ENCODE results near the gene SLC17A7. TPM values are rescaled to one million over a fixed set of nuclear protein-coding genes. Genes with fewer than 3 reads are reported as not detected.
"Not testable (repeated sequence)": the region's sequence is repeated elsewhere in the genome, so short reads cannot be mapped to it uniquely, and the experiment has no call there.

The SLC17A7 gene
- total RNA-seq, 2 experiments from 2014 or later = 0.23 TPM; not detected in 1

- H3K4me3 Mint-ChIP-seq = peak overlapping the region; percentile 89
- ChIA-PET CTCF (interaction anchor here (1.0 to 5.3 kb wide), 6 partner anchors 21 to 173 kb away, joined by 3 to 33 read pairs (median 12); partner anchors contain the start of genes ALDH16A1, PIH1D1 and RPS11), POLR2A (interaction anchor here (0.6 to 6.3 kb wide), 7 partner anchors 14 to 77 kb away, joined by 3 to 76 read pairs (median 5); partner anchors contain the start of gene RPL13A)
- TF ChIP-seq CTCF (IDR thresholded peaks at IDR 0.05) = no peak
- intact Hi-C loops (cut with micrococcal nuclease) = no loop called here
- H3K27ac Mint-ChIP-seq = peak overlapping the region; percentile 92
- DNase-seq (no peak), ATAC-seq (no peak)
- H3K27me3 Mint-ChIP-seq = no peaks in the 10 kb centered on the region
- H3K36me3 Mint-ChIP-seq (ENCODE audit: low read depth) = peaks cover 16% of the 10 kb centered on the region
- peaks cover 43% of the 10 kb centered on the region for H3K4me1 Mint-ChIP-seq (ENCODE audit: low read depth)
- no peaks in the 10 kb centered on the region for H3K9me3 Mint-ChIP-seq
Measured at GRCh38 chr19:49474542-49474924, 33.2 kb upstream of the SLC17A7 start.

- CTCF ChIA-PET = interaction anchor here (0.7 to 5.3 kb wide), 14 partner anchors 9 to 210 kb away, joined by 3 to 33 read pairs (median 6); partner anchors contain the start of genes ALDH16A1, PIH1D1 and RCN3
- intact Hi-C loops (cut with micrococcal nuclease) = no loop called here
Measured at GRCh38 chr19:49473868-49474541, 32.7 kb upstream of the SLC17A7 start, which contains the start of gene FLT3LG. FLT3LG (plus strand) TSS chr19:49474215; CDS start chr19:49474640, 425 bp downstream.

GRCh38 chr19:49473501-49473867 lies 32.2 kb upstream of the SLC17A7 start:
- CTCF ChIA-PET = interaction anchor here (0.7 to 5.3 kb wide), 16 partner anchors 10 to 248 kb away, joined by 3 to 33 read pairs (median 6); partner anchors contain the start of genes ALDH16A1, PIH1D1 and RCN3
- Mint-ChIP-seq H3K36me3 (ENCODE audit: low read depth) (peaks cover 19% of the 10 kb centered on the region), H3K4me3 (peak overlapping the region; percentile 89), H3K27ac (peak overlapping the region; percentile 92), H3K4me1 (ENCODE audit: low read depth) (peaks cover 48% of the 10 kb centered on the region)
- ATAC-seq; H3K9me3 Mint-ChIP-seq; intact Hi-C loops (cut with micrococcal nuclease); H3K27me3 Mint-ChIP-seq: not testable (repeated sequence)
- POLR2A ChIA-PET = interaction anchor here (0.7 to 6.3 kb wide), 9 partner anchors 11 to 84 kb away, joined by 3 to 63 read pairs (median 5); partner anchors contain the start of genes ALDH16A1, PIH1D1 and RPL13A
- DNase-seq = peak; percentile 48

More at GRCh38 chr19:49473868-49474541, 32.7 kb upstream of the SLC17A7 start, which contains the start of gene FLT3LG:
- H3K36me3 Mint-ChIP-seq (ENCODE audit: low read depth) = peaks cover 18% of the 10 kb centered on the region
- H3K27me3 Mint-ChIP-seq = no peaks in the 10 kb centered on the region
- ATAC-seq (peak; percentile 60), DNase-seq (peak; percentile 93)
- peaks cover 45% of the 10 kb centered on the region for H3K4me1 Mint-ChIP-seq (ENCODE audit: low read depth)
- H3K9me3 Mint-ChIP-seq = no peaks in the 10 kb centered on the region
- POLR2A ChIA-PET = interaction anchor here (0.8 to 6.3 kb wide), 6 partner anchors 15 to 22 kb away, joined by 3 to 63 read pairs (median 5); partner anchors contain the start of genes PIH1D1 and RPL13A
- H3K4me3 Mint-ChIP-seq = peak within 1 kb of the TSS; percentile 89
- H3K27ac Mint-ChIP-seq = peak within 1 kb of the TSS; percentile 92
- peak; percentile 94 for TF ChIP-seq CTCF (IDR thresholded peaks at IDR 0.05)

- Mint-ChIP-seq H3K27ac (peak overlapping the region; percentile 92), H3K36me3 (ENCODE audit: low read depth) (peaks cover 17% of the 10 kb centered on the region), H3K27me3 (no peaks in the 10 kb centered on the region), H3K9me3 (no peaks in the 10 kb centered on the region), H3K4me3 (peak overlapping the region; percentile 89), H3K4me1 (ENCODE audit: low read depth) (peaks cover 50% of the 10 kb centered on the region)
- DNase-seq = peak; percentile 48
- intact Hi-C loops (cut with micrococcal nuclease) = no loop called here
- ChIA-PET CTCF (interaction anchor here (0.9 to 5.3 kb wide), 16 partner anchors 10 to 247 kb away, joined by 3 to 33 read pairs (median 6); partner anchors contain the start of genes ALDH16A1, PIH1D1 and RCN3), POLR2A (interaction anchor here (0.7 to 6.3 kb wide), 10 partner anchors 12 to 84 kb away, joined by 3 to 63 read pairs (median 5); partner anchors contain the start of genes ALDH16A1, PIH1D1 and RPL13A)
- ATAC-seq = no peak
- no peak for TF ChIP-seq CTCF (IDR thresholded peaks at IDR 0.05)
Measured at GRCh38 chr19:49472936-49473335, 31.6 kb upstream of the SLC17A7 start.

- CTCF ChIA-PET = interaction anchor here (0.6 to 5.3 kb wide), 16 partner anchors 15 to 530 kb away, joined by 3 to 27 read pairs (median 4); partner anchors contain the start of genes ALDH16A1 and PIH1D1
Measured at GRCh38 chr19:49470615-49470978, 29.3 kb upstream of the SLC17A7 start.

More at GRCh38 chr19:49470615-49470978, 29.3 kb upstream of the SLC17A7 start:
- Mint-ChIP-seq H3K27ac (peak overlapping the region; percentile 88), H3K9me3 (no peaks in the 10 kb centered on the region), H3K36me3 (ENCODE audit: low read depth) (peaks cover 6% of the 10 kb centered on the region), H3K4me1 (ENCODE audit: low read depth) (peaks cover 41% of the 10 kb centered on the region), H3K27me3 (no peaks in the 10 kb centered on the region), H3K4me3 (peak overlapping the region; percentile 35)
- POLR2A ChIA-PET = interaction anchor here (0.8 to 6.3 kb wide), 7 partner anchors 15 to 79 kb away, joined by 3 to 63 read pairs (median 3); partner anchors contain the start of genes ALDH16A1 and RPL13A
- no peak for TF ChIP-seq CTCF (IDR thresholded peaks at IDR 0.05)
- intact Hi-C loops (cut with micrococcal nuclease) = no loop called here
- DNase-seq (no peak), ATAC-seq (no peak)
